NB4 (cell line): Measurements from ENCODE around the gene LEPR.

Experiments used
- MYC ChIP-seq: IDR thresholded peaks from 2 replicates; pipeline ENCODE4 v1.6.1; 2011; ENCODE audit warnings: low read depth, low read length
- POLR2A ChIP-seq: IDR thresholded peaks from 2 replicates; pipeline ENCODE4 v1.6.1; 2011; ENCODE audit warnings: mild to moderate bottlenecking; ENCODE audit not compliant: insufficient read length; ENCODE audit errors: extremely low read depth
- TF ChIP-seq, protein P1 (sequence below): IDR thresholded peaks from one replicate; pipeline ENCODE4 v1.5.1; 2012; ENCODE audit warnings: low read depth, low read length
- TF ChIP-seq, protein P2 (sequence below): IDR thresholded peaks from 2 replicates; pipeline ENCODE4 v1.6.1; 2011; ENCODE audit warnings: low read depth, low read length

DNA sequence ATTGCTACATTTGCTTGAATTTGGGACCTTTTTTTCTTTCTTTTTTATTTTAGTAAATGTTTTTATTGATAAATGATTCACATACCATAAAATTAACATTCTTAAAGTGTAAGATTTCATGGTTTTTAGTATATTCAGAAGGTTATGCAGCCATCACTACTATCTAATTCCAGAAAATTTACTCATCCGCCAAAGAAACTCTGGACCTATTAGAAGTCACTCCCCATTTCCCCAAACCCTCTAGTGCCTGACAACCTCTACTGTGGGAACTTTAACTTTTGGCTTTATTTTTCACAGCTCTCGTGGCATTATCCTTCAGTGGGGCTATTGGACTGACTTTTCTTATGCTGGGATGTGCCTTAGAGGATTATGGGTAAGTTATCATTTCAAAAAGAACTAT, 4.5 kb downstream of the LEPR start:
- TF ChIP-seq, protein P1, sequence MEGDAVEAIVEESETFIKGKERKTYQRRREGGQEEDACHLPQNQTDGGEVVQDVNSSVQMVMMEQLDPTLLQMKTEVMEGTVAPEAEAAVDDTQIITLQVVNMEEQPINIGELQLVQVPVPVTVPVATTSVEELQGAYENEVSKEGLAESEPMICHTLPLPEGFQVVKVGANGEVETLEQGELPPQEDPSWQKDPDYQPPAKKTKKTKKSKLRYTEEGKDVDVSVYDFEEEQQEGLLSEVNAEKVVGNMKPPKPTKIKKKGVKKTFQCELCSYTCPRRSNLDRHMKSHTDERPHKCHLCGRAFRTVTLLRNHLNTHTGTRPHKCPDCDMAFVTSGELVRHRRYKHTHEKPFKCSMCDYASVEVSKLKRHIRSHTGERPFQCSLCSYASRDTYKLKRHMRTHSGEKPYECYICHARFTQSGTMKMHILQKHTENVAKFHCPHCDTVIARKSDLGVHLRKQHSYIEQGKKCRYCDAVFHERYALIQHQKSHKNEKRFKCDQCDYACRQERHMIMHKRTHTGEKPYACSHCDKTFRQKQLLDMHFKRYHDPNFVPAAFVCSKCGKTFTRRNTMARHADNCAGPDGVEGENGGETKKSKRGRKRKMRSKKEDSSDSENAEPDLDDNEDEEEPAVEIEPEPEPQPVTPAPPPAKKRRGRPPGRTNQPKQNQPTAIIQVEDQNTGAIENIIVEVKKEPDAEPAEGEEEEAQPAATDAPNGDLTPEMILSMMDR = no peak
- TF ChIP-seq POLR2A (no peak), MYC (no peak)
- TF ChIP-seq, protein P2, sequence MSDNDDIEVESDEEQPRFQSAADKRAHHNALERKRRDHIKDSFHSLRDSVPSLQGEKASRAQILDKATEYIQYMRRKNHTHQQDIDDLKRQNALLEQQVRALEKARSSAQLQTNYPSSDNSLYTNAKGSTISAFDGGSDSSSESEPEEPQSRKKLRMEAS = no peak
